ENCODE results near the gene ARHGDIA.

Gene ARHGDIA

GRCh38 chr17:81849457-81849856 is 21.7 kb downstream of the ARHGDIA start:
- no peak for DNase-seq (ENCODE audit: low read depth)
- no peak for TF ChIP-seq CTCF (IDR thresholded peaks at IDR 0.05; ENCODE audit: low read depth, low read length, missing control alignments)
- H3K4me3 ChIP-seq (ENCODE audit: low read depth, low read length) = no peak overlapping the region

- TF ChIP-seq CTCF (IDR thresholded peaks at IDR 0.05; ENCODE audit: low read depth, low read length, missing control alignments) = no peak
- no peak overlapping the region for H3K4me3 ChIP-seq (ENCODE audit: low read depth, low read length)
- DNase-seq (ENCODE audit: low read depth) = no peak
Observed at GRCh38 chr17:81846743-81847689, 24.1 kb downstream of the ARHGDIA start.

- no peak overlapping the region for H3K4me3 ChIP-seq (ENCODE audit: low read depth, low read length)
- DNase-seq (ENCODE audit: low read depth) = no peak
- TF ChIP-seq CTCF (IDR thresholded peaks at IDR 0.05; ENCODE audit: low read depth, low read length, missing control alignments) = no peak
Observed at GRCh38 chr17:81845881-81846742, 25.0 kb downstream of the ARHGDIA start.

GRCh38 chr17:81845361-81845760 is 25.8 kb downstream of the ARHGDIA start:
- no peak overlapping the region for H3K4me3 ChIP-seq (ENCODE audit: low read depth, low read length)
- no peak for DNase-seq (ENCODE audit: low read depth)
- TF ChIP-seq CTCF (IDR thresholded peaks at IDR 0.05; ENCODE audit: low read depth, low read length, missing control alignments) = no peak

- no peak for DNase-seq (ENCODE audit: low read depth)
- TF ChIP-seq CTCF (IDR thresholded peaks at IDR 0.05; ENCODE audit: low read depth, low read length, missing control alignments) = no peak
- no peak overlapping the region for H3K4me3 ChIP-seq (ENCODE audit: low read depth, low read length)
Observed at GRCh38 chr17:81844887-81845286, 26.2 kb downstream of the ARHGDIA start.

- no peak for TF ChIP-seq CTCF (IDR thresholded peaks at IDR 0.05; ENCODE audit: low read depth, low read length, missing control alignments)
- DNase-seq (ENCODE audit: low read depth) = no peak
Observed at GRCh38 chr17:81844327-81844851, 26.7 kb downstream of the ARHGDIA start.

More at GRCh38 chr17:81844327-81844851, 26.7 kb downstream of the ARHGDIA start:
- no peak overlapping the region for H3K4me3 ChIP-seq (ENCODE audit: low read depth, low read length)
